HG03565 (cell line): ENCODE measurements around the gene RUFY1.
A peak's percentile ranks its signal among the peaks of the same experiment; 100 is the strongest.
"Not testable (repeated sequence)": the region's sequence is repeated elsewhere in the genome, so short reads cannot be mapped to it uniquely, and the experiment has no call there.

Experiments used
- ATAC-seq: cut with Tn5 transposase; IDR thresholded peaks from one replicate; pipeline ENCODE4 v1.9.1; 2021; ENCODE audit warnings: mild to moderate bottlenecking, moderate library complexity; ENCODE audit not compliant: unreplicated experiment

RUFY1 gene

GRCh38 chr5:179620293-179620692 lies 69.9 kb downstream of the RUFY1 start:
- ATAC-seq, result no peak

- ATAC-seq, result no peak
These were observed 70.5 kb downstream of the RUFY1 start for GRCh38 chr5:179620703-179621350.

GRCh38 chr5:179621551-179622214 lies 71.3 kb downstream of the RUFY1 start:
- no peak for ATAC-seq

- ATAC-seq, result peak; percentile 68
These were observed 72.9 kb downstream of the RUFY1 start, which contains the start of gene HNRNPH1 for GRCh38 chr5:179623003-179623905. HNRNPH1 (minus strand) TSS chr5:179623671; CDS start chr5:179623133, 538 bp downstream.

- ATAC-seq, result no peak
These were observed 73.8 kb downstream of the RUFY1 start for GRCh38 chr5:179623906-179624741.

- ATAC-seq, result no peak
These were observed 74.5 kb downstream of the RUFY1 start for GRCh38 chr5:179624841-179625271.

GRCh38 chr5:179633501-179634369 lies 83.4 kb downstream of the RUFY1 start:
- ATAC-seq, result peak; percentile 33

- ATAC-seq, result peak; percentile 88
These were observed 84.2 kb downstream of the RUFY1 start for GRCh38 chr5:179634370-179635172.

GRCh38 chr5:179639296-179639695 lies 88.9 kb downstream of the RUFY1 start:
- not testable (repeated sequence) for ATAC-seq

- not testable (repeated sequence) for ATAC-seq
These were observed 91.4 kb downstream of the RUFY1 start for GRCh38 chr5:179641745-179642144.

GRCh38 chr5:179642626-179643025 lies 92.3 kb downstream of the RUFY1 start:
- not testable (repeated sequence) for ATAC-seq

GRCh38 chr5:179643141-179643920 lies 93.0 kb downstream of the RUFY1 start:
- not testable (repeated sequence) for ATAC-seq

GRCh38 chr5:179644766-179645165 lies 94.4 kb downstream of the RUFY1 start:
- ATAC-seq, result not testable (repeated sequence)

GRCh38 chr5:179648410-179648809 lies 98.1 kb downstream of the RUFY1 start:
- no peak for ATAC-seq

- not testable (repeated sequence) for ATAC-seq
These were observed 98.9 kb downstream of the RUFY1 start for GRCh38 chr5:179649166-179649703.

- ATAC-seq, result not testable (repeated sequence)
These were observed 99.9 kb downstream of the RUFY1 start for GRCh38 chr5:179650245-179650644.

- not testable (repeated sequence) for ATAC-seq
These were observed 102.8 kb downstream of the RUFY1 start for GRCh38 chr5:179653135-179653534.
